ENCODE results near the gene TOB1.

GRCh38 chr17:50848039-50848438 is 18.1 kb downstream of the TOB1 start:
- TF ChIP-seq POLR2A (IDR thresholded peaks at IDR 0.05; ENCODE audit: borderline replicate concordance, extremely low read depth, insufficient read depth, insufficient read length) (no peak), CTCF (IDR thresholded peaks at IDR 0.05 in 2 of 3, conservative IDR thresholded peaks at IDR 0.05 in 1 of 3; ENCODE audit: borderline replicate concordance in 1 of 3, insufficient read depth in 1 of 3, low read depth in 2 of 3, low read length in 2 of 3) (no peak), POLR2AphosphoS5 (IDR thresholded peaks at IDR 0.05; ENCODE audit: low read depth, low read length) (no peak), YY1 (IDR thresholded peaks at IDR 0.05; ENCODE audit: extremely low read depth, insufficient replicate concordance, low read depth, low read length) (no peak), EZH2 (IDR thresholded peaks at IDR 0.05) (no peak), ZNF274 (IDR thresholded peaks at IDR 0.05; ENCODE audit: low read depth, low read length) (no peak)
- TF ChIP-seq, protein P1, sequence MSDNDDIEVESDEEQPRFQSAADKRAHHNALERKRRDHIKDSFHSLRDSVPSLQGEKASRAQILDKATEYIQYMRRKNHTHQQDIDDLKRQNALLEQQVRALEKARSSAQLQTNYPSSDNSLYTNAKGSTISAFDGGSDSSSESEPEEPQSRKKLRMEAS (IDR thresholded peaks at IDR 0.05): no peak
